Measurements from ENCODE around the gene ITPR2.
"Not testable (repeated sequence)": the region's sequence is repeated elsewhere in the genome, so short reads cannot be mapped to it uniquely, and the experiment has no call there.

The ITPR2 gene

DNA sequence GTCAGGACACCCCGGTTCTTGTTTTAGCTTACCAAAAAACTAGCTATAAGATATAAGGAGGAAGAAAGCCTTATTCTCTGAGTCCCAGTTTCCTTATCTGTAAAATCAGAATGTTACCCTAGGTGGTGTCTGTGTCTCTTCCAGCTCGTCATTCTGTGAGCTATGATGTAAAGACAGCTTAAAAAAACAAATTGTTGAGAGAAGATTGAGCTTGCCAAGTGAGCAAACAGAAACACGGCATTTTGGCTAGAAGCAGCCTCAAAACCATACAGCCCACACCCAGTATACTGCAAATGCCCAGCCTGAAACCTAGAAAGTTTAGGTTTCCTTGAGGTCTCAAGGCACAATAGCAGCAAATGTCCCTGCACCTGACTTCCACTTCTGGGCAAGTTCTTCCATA, 486.3 kb downstream of the ITPR2 start:
- DNase-seq (ENCODE audit: low read depth, low spot score) = peak; percentile 45

DNA sequence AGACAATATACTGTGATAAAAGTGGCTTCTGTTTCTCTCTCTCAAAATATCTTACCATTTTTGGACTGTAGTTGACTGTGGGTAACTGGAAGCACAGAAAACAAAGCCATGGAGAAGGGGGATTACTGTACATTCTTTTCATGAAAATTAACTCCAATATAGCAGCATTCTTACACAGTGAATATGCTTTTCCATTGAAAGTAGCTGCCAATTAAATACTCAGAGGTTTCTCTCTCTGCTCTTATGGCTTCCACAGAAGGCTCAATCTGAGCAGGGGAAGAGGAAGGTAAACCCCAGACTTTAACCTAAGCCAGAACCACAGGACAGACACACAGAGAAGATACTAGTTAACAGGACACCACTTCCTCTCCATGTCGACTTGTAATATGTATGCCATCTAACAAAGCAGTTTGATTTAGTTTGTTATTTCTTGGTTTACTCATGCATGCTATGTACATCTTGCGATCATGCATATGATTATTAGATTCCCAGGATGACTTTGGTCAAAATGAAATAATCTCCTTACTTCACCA, 487.5 kb downstream of the ITPR2 start:
- DNase-seq (ENCODE audit: low read depth, low spot score) = peak; percentile 69

DNA sequence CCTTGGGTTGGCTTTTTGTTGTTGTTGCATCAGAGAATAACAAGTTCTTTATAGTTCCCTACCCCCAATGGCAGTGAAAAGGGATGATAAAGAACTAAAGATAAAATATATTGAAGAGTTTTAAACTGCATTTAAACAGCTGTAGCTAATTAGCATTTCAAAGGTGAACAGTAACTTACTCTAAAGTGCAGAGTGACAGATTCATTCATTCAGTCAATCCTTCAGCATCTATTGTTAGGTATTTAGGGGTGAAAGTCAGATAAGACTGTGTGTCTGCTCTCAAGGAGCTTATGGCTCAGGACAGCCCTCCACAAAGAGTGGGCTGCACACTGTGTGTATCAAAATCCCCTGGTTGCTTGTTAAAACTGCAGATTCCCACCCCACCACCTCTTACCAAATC, 491.5 kb downstream of the ITPR2 start:
- no peak for DNase-seq (ENCODE audit: low read depth, low spot score)

DNA sequence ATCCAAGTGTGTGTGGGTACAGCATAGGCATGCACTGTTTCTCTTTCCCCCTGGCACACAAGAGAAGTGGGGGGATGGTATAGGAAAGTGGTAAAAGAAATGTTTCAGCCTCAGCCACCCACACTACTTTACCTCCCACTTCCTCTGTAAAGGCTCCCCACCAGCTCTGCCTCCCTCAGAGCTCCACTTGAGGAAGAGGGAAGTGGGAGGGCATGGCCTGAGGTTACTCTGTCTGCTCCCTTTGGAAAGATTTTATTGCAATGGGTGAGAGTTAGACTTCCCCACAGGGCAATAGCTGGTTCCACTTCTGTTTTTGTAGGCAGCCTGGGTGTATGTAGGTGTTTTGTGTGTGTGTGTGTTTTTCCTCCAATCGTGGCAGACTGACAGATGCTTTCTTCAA, 492.3 kb downstream of the ITPR2 start:
- no peak for DNase-seq (ENCODE audit: low read depth, low spot score)

DNA sequence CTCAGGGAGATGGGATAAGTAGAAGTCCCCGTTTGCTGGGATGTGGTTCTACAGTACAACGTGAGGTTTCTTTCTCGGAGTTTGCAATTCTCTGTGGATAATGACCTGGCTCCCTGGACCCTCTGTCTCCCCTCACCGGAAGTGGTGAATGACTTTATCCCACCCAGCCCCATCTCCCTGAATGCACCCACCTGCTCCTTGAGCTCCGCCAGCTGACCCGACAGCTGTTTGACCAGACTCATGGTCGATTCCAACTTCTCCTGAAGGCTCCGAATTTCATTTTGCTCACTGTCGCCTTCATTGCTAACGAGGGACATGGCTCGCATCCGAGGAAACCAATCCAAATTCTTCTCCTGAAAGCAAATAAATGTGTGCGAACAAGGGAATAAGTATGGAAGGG, 493.0 kb downstream of the ITPR2 start:
- DNase-seq (ENCODE audit: low read depth, low spot score) = no peak

DNA sequence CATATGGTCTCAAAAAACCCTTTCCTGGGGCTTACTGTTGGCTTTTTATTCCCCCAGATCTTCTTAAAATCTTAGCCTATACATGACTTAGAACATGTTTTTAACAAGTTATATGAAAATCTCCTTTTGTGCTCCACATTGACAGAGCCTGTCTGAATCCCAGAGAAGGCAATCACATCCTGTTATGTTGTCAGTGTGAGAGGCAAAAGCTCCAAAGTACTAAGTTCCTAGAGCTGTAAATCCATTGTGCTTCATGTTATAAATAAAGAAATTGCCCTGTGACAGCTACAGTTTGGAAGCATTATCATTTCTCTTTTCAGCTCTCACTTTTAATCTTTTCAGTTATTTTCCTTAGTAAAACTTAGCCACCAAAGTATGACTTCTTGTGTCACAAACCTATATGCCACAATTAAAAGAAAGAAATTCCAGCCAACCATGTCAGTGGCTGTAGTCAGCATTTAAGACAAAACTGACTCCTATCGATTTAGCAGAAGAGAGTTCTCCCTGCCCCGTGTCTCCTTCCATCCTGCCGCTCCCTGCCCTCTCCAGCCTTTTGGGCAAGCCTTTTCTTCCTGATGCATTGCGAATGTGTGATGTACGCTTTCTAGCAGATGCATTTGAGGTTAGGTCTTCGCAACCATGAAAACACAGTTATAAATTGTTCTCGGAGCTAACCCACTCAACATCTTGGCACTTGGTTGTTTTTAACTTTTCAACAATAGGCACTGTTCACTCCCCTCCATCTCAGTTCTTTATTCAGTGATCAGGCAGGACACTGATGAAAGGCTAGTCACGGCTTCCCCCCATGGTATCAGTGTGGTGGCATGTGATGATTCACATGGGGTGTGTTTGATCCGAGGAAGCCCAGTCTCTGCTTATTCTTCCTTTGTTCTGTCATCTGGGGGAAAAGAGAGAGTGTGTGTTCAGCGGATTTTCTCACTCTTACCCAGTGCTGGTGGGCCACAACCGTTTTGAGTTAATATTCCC, 494.1 kb downstream of the ITPR2 start:
- peak; percentile 76 for DNase-seq (ENCODE audit: low read depth, low spot score)

DNA sequence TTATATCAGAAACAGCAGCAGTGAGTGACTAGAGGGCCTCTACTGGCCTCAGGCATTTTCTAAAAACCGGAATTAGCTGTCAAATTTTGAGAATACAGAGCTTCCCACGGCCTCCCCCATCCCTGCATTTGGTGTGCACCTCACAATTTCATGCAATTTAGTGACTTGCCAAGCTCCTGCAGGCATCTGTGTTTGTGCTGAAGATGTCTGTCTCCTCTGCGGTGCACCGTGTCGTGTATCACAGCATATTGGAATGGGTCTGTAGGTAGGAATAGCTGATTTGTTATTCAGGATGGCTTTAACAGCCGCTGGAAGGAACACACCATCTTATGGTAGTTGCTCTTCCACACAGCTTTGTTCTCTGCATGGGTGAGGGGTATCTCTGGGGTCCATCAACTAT, 497.3 kb downstream of the ITPR2 start:
- DNase-seq (ENCODE audit: low read depth, low spot score) = no peak

DNA sequence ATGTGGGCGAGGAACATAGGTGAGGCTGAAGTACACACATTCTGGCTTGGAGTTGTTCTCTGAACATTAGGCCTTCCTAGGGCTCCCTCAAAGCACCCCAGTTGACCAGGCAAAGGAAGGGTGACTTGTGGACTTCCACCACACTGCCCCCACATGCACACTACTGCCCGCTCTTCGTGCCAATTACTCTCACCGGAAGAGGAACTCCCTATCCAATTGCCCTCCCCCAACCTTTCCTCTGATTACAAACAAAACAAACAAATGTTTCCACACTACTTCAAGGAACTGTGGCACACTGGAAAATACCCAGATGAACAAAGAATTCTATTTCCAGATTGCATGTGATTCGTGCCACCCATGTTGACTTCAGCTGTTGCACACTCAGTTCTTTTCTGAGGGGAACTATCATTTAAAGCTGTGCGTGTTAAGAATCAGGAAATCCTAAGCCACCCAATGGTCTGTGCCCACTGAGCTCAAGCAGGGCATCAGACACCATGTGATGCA, 498.3 kb downstream of the ITPR2 start:
- DNase-seq (ENCODE audit: low read depth, low spot score) = no peak

DNA sequence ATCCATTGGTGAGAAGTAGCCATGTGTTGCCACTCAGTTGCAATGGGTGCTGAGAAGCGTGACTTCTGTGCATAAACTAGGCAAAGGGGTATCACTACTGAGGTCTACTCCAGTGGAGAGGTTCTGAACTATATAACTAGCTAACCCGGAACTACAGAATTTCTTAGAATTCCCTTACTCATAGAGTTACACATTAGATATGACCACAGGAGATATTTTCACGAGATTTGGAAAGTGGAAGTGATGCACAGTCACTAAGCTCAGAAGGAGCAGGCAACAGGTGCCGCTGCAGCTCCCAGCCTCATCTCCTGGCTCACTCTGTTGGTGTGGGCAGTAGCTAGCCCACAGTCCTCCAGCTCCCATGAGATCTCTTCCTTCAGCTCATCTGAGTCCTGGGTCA, 501.0 kb downstream of the ITPR2 start:
- DNase-seq (ENCODE audit: low read depth, low spot score) = no peak

DNA sequence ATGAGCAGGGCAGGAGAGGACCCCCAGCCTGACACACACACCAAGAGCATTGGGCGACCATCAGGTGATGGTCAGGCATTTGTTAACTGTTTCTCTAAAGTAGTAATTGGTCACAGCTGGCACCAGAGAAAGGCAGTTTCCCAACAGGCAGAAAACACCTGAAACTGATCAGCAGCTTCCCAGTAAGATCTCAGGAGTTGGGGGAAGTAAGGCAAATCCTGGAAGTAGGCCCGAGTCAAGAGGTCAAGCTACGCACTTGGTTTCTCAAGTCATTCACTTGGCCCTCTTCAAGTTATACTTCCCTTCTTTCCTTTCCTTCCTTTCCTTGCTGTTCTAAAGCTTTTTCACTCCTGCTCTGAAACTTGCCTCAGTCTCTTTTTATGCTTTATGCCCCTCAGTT, 501.9 kb downstream of the ITPR2 start:
- no peak for DNase-seq (ENCODE audit: low read depth, low spot score)

DNA sequence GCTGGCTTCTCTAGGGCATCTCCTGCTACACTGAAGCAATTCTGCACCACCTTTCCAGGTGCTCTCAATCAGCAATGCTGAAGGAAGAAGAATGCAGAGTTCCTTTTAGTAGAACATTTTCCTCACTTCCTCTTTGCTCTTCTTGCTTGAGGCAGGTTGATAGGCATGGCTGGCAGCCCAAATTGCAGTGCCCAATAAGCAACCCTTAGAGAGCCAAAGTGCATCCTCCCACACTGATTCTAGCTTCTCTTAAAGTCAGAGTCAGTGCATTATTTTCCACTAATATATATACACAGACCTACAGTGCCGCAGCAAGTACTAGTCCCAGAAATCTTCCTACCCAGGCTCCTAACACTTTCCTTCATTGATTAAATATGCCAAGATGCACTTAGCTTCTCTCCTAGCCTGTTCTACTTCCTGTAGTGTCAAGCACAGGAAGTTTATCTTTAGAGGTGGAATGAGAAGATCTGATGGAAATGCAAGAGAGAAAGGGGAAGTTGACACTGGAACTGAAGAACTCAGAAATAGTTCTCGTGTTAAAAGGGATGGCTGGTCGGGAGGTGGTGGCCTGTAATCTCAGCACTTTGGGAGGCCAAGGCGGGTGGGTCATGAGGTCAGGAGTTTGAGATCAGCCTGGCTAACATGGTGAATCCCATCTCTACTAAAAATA, 504.9 kb downstream of the ITPR2 start:
- DNase-seq (ENCODE audit: low read depth, low spot score) = no peak

DNA sequence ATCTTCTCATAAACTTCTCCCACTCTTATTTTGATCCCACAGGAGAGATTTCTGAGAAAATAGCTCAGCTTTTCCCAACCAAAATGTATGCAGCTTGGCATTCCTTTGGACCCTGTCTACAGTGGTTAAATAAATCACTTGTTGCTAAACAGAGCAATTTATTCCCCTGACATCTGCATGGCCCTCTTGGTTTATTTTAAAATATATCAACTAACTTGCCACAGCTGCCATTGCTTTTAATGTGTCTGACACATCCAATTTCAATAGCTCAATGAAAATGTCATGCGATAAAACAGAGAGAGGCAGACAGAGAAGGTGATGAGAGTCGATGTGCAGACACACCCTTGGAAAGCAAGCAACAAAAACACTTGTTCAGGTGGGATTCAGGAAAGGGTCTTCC, 509.3 kb downstream of the ITPR2 start:
- DNase-seq (ENCODE audit: low read depth, low spot score) = no peak

DNA sequence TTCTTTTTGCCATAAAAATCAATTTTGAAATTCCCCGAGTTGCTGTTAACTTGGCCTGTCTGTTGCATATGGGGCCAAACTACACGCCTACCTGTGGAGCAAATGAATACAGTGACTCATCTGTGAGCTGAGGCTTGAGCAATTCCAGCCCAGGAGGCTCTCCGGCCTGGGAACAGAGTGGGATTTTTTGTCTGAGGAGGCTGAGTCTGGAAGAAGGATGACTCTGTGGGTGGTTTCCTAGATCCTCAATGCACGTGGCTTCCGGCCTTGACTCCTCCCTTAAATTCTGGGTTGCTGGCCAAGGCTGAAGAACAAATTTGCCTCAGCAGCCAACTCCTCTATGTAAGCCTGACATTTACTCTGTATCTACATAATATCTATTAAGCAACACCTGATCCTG, 513.5 kb downstream of the ITPR2 start:
- peak; percentile 86 for DNase-seq (ENCODE audit: low read depth, low spot score)

DNA sequence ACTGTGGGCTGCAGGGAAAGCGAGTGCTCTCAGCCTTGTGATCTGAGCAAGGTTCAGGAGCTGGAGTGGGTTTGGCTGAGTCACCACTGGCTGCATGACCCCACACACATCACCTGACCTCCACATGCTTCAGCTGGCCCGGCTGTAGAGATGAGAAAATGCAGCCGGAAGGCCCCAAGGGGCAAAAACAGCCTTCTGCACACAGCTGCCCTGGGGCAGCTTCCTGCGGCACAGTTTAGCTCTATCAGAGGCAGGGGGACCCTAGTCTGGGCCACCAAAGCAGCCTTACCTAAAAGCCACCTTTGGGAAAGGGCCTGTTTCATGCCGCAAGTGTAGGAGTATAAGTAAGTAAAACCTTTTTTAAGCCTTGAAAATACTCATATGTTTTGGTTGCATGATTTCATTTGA, 514.3 kb downstream of the ITPR2 start:
- DNase-seq (ENCODE audit: low read depth, low spot score) = peak; percentile 75

DNA sequence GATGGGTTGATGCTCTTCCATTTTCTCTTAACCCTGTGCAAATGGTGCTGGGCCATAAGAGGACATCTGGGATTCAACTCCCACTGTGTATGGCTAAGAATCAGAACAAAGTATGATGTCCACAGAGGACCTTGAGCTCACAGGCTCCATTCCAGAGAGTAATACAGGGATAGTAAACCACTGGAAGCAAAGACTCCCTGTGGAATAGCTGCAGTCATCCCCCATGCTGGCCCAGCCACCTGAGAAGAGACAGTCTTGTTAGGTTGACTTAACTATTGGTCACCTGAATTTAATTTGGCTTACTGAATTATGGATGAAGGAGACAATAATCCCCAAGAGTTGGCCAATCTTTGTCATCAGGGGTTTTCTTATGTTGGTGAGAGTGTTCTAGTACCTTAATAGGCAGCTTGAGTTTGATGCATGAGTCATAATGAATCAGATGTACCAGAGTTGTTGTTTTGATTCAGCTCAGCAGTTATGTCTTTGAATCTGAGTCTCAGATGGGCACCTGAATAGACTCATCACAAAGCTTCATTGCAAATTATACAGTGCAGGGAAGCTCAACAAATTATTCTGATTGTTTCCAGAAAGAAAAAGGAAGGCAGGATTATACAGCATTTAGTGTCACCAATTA, 514.9 kb downstream of the ITPR2 start:
- peak; percentile 66 for DNase-seq (ENCODE audit: low read depth, low spot score)

DNA sequence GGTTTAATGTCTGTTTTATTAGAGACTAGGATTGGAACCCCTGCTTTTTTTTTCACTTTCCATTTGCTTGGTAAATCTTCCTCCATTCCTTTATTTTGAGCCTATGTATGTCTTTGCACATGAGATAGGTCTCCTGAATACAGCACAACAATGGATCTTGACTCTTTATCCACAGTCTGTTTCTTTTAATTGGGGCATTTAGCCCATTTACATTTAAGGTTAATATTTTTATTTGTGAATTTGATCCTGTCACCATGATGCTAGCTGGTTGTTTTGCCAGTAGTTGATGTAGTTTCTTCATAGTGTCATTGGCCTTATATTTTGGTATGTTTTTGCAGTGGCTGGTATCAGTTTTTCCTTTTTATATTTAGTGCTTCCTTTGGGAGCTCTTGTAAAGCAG, 518.9 kb downstream of the ITPR2 start:
- not testable (repeated sequence) for DNase-seq (ENCODE audit: low read depth, low spot score)

DNA sequence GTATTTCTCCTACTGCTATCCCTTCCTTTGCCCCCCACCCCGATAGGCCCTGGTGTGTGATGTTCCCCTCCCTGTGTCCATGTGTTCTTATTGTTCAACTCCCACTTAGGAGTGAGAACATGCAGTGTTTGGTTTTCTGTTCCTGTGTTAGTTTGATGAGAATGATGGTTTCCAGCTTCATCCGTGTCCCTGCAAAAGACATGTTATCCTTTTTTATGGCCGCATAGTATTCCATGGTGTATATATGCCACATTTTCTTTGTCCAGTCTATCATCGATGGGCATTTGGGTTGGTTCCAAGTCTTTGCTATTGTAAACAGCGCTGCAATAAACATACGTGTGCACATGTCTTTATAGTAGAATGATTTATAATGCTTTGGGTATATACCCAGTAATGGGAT, 522.5 kb downstream of the ITPR2 start:
- not testable (repeated sequence) for DNase-seq (ENCODE audit: low read depth, low spot score)

DNA sequence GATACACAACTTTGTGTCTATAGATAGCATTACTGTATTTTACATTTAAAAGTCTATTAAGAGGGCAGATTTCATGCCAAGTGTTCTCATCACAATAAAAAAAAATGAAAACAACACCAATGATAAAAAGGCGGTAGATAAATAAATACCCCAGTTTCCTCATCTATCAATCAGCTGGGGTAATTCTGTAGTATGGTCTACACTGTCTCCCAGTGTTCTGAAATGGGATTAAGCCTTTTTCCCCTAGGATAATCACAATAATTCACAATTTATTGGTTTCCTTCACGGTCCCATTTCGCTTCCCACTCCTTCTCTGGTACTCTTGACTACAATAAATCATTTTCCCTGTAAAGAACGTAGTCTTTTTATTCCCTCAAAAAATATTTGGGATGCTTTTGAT, 523.4 kb downstream of the ITPR2 start:
- no peak for DNase-seq (ENCODE audit: low read depth, low spot score)

DNA sequence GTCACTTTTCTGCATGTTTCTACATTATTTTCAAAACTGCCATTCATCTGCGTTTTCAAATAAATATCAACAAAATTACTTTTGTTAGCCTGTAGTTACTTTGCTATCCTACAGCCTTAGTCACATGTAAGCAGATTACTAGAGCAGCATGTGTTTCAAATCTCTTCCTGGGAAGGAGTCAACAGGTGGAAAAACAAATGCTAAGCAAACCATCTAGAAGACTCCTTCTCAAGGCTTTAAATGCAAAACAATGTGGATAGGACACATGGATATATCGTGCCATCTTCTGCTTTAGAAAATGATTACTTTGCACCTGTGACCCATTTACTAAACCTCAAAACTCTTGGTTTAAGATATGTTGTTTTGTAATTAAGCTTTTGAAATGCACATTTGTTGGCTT, 528.7 kb downstream of the ITPR2 start:
- no peak for DNase-seq (ENCODE audit: low read depth, low spot score)

DNA sequence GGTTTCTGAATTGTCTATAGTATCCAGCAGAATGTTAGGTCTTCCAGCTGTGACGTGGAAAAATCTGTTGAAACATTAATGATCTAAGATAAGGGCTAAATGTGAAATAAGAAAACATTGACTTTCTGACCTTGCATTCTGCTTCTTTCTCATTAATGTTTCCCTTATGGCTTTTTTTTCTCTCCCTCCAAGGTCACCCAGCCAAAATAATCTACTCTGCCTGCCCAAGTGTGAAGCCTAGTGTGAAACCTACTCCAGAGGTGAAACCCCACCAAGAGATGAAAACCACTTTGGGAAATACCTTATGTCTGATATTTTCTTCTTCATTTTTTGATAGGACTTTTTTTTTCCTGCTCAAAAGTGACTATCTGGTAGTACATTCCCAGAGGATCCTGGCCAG, 529.6 kb downstream of the ITPR2 start:
- no peak for DNase-seq (ENCODE audit: low read depth, low spot score)

DNA sequence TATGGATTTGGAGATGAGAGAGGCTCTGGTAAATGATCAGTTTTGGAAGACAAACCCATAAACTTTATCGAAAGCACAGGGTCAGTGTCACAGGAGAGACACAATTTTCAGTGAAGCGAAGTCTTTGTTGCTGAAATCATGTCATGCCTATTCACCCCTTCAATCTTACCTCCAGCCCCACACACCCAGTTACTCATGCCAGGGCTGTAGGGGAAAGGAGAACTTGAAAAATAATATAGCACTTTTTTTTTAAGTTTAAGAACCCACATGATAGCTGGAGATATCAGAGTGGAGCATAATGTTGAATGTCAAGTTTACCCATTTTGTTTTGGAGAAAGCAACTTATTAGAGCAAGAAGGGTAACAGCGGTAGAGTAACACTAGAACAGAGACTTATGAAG, 530.2 kb downstream of the ITPR2 start:
- DNase-seq (ENCODE audit: low read depth, low spot score) = no peak

DNA sequence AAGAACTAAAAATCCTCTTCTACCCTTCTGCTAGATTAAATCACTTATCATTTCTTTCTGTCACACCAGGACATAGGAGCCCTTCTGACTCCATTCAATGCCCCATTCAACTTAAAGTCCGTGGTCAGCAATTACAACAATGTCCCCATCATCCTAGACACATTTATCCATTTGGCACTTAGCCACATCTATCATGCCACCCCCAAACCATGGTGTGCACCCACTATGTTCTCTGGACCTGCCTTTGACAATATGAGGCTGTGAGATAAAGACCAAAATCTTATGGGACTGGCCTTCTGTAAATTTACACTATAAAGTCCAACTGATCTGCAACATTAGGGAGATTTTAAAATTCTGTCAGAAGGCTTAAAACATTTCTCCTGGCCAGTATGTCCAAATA, 533.2 kb downstream of the ITPR2 start:
- no peak for DNase-seq (ENCODE audit: low read depth, low spot score)
